GM19452 (cell line): Measurements from ENCODE around the gene STAT2.

Source experiments
- ATAC-seq: cut with Tn5 transposase; IDR thresholded peaks from one replicate; pipeline ENCODE4 v1.9.1; 2021; ENCODE audit not compliant: unreplicated experiment

Gene STAT2

GRCh38 chr12:56297400-56297799 lies 62.5 kb downstream of the STAT2 start:
- no peak for ATAC-seq

- ATAC-seq, result no peak
Observed at GRCh38 chr12:56296295-56296694, 63.6 kb downstream of the STAT2 start.

- ATAC-seq, result no peak
Observed at GRCh38 chr12:56293795-56294194, 66.1 kb downstream of the STAT2 start.
